A673 (cell line): ENCODE measurements around the gene FAM110C. TPM values are rescaled to one million over a fixed set of nuclear protein-coding genes. Genes with fewer than 3 reads are reported as not detected.

Experiments
- Bru-seq: library from RNA; stranded (reverse); fragments of 400-500 nt; gene quantifications from one replicate; lab custom pipeline; 2021; lab: Mats Ljungman, UMichigan
- BruChase-seq, 2 experiments: library from RNA; stranded (reverse); fragments of 400-500 nt; gene quantifications; one replicate each; lab custom pipeline; 2021; lab: Mats Ljungman, UMichigan
- BruUV-seq: library from RNA; stranded (reverse); fragments of 400-500 nt; replicated peaks from 2 replicates; lab custom pipeline; 2021; lab: Mats Ljungman, UMichigan
- CTCF ChIA-PET: fragments of 300-600 bp; sonication (Branson Sonifier 250); formaldehyde crosslinking; loops from one replicate; lab custom pipeline; 2022; ENCODE audit warnings: antibody characterized with exemption; lab: Charles Lee
- POLR2A ChIA-PET: fragments of 300-600 bp; sonication (Branson Sonifier 250); formaldehyde crosslinking; loops from one replicate; lab custom pipeline; 2022; ENCODE audit warnings: antibody characterized with exemption; ENCODE audit not compliant: low non-redundant PET; lab: Charles Lee
- DNase-seq: peaks from one replicate; pipeline ENCODE4 v3.0.0-alpha.2; 2015; ENCODE audit warnings: low spot score
- H3K27ac ChIP-seq: fragments of 200-600 bp; sonication (generic); 2 replicates; pipeline ENCODE4 v1.5.1; 2016; ENCODE audit warnings: mixed run types, low read depth, mild to moderate bottlenecking, mixed read lengths, antibody characterized with exemption, low read length; ENCODE audit not compliant: poor library complexity, severe bottlenecking
- H3K27me3 ChIP-seq: fragments of 200-600 bp; sonication (generic); replicated peaks from 2 replicates; pipeline ENCODE4 v1.6.1; 2017; ENCODE audit warnings: mixed run types, low read depth, mild to moderate bottlenecking, mixed read lengths, antibody characterized with exemption, low read length; ENCODE audit not compliant: insufficient read depth, poor library complexity
- H3K36me3 ChIP-seq: fragments of 200-600 bp; sonication (generic); 2 replicates; pipeline ENCODE4 v1.6.1; 2016; ENCODE audit warnings: mixed run types, mild to moderate bottlenecking, mixed read lengths, antibody characterized with exemption, low read length; ENCODE audit not compliant: insufficient read depth, poor library complexity, severe bottlenecking
- H3K4me1 ChIP-seq: fragments of 200-600 bp; sonication (generic); 2 replicates; pipeline ENCODE4 v1.6.1; 2017; ENCODE audit warnings: mixed run types, mild to moderate bottlenecking, mixed read lengths, antibody characterized with exemption, low read length; ENCODE audit not compliant: insufficient read depth, poor library complexity, severe bottlenecking
- H3K4me3 ChIP-seq: fragments of 200-600 bp; sonication (generic); 2 replicates; pipeline ENCODE4 v1.5.1; 2016; ENCODE audit warnings: low read depth, mixed run types, mild to moderate bottlenecking, mixed read lengths, low read length; ENCODE audit not compliant: poor library complexity, severe bottlenecking
- H3K9me3 ChIP-seq: fragments of 200-600 bp; sonication (generic); 2 replicates; pipeline ENCODE4 v1.6.1; 2016; ENCODE audit warnings: mixed run types, low read depth, mild to moderate bottlenecking, mixed read lengths, antibody characterized with exemption, low read length; ENCODE audit not compliant: poor library complexity, severe bottlenecking
- CTCF ChIP-seq: fragments of 300-800, 200-600 bp; sonication (generic); conservative IDR thresholded peaks from 2 replicates; pipeline ENCODE4 v1.5.1; 2017; ENCODE audit warnings: low read depth, mild to moderate bottlenecking, antibody characterized with exemption, low read length, moderate library complexity, mixed read lengths
- EZH2 ChIP-seq: fragments of 200-600 bp; sonication (generic); IDR thresholded peaks from 2 replicates; pipeline ENCODE4 v1.6.1; 2017; ENCODE audit warnings: borderline replicate concordance, low read depth, mild to moderate bottlenecking, mixed read lengths, antibody characterized with exemption, low read length; ENCODE audit not compliant: poor library complexity, severe bottlenecking
- intact Hi-C: fragments of 100-400 bp; cut with micrococcal nuclease; formaldehyde crosslinking; loops from one replicate; pipeline ENCODE4 v1.10.0; 2022; ENCODE audit not compliant: unreplicated experiment
- long read RNA-seq: library from polyadenylated mRNA; stranded (forward); transcript quantifications from one replicate; pipeline ENCODE4 v2.0.0, GENCODE V29; 2022
- total RNA-seq: library from RNA; stranded (reverse); gene quantifications from 2 replicates; pipeline ENCODE4 v1.2.3, GENCODE V29; 2021

The FAM110C gene
- total RNA-seq, result 1.2 and 2.6 TPM in 2 replicates
- percentile 46 among the genes with signal in this experiment for Bru-seq, nascent RNA
- BruChase-seq, experiment 1, labeled RNA remaining after a 2-hour chase, result percentile 62 among the genes with signal in this experiment
- percentile 32 among the genes with signal in this experiment for BruChase-seq, experiment 2, labeled RNA remaining after a 6-hour chase
- long read RNA-seq, partial matches to known transcripts, result 0 of 4 reads
- long read RNA-seq, other reads (novel, unspliced or antisense), result 2 of 4 reads

GRCh38 chr2:46471-47345 is at the start of gene FAM110C:
FAM110C (minus strand) TSS chr2:46505; CDS start chr2:46385, 120 bp downstream.
- Histone ChIP-seq H3K27ac (peak within 1 kb of the TSS; percentile 28), H3K27me3 (peaks cover 46% of the 10 kb centered on the region), H3K36me3 (no peaks in the 10 kb centered on the region), H3K4me1 (no peaks in the 10 kb centered on the region), H3K9me3 (no peaks in the 10 kb centered on the region), H3K4me3 (peak within 1 kb of the TSS; percentile 51)
- POLR2A ChIA-PET, result no interaction called here
- DNase-seq, result no peak
- CTCF ChIA-PET, result no interaction called here
- intact Hi-C loops, result no loop called here
- no TSS peak for BruUV-seq
- TF ChIP-seq EZH2 (no peak), CTCF (no peak)

GRCh38 chr2:92326-92725 is 46.0 kb upstream of the FAM110C start:
- Histone ChIP-seq H3K4me1 (no peaks in the 10 kb centered on the region), H3K27me3 (no peaks in the 10 kb centered on the region), H3K36me3 (no peaks in the 10 kb centered on the region), H3K4me3 (no peak overlapping the region), H3K27ac (no peak overlapping the region), H3K9me3 (no peaks in the 10 kb centered on the region)
- TF ChIP-seq CTCF (no peak), EZH2 (no peak)
- intact Hi-C loops, result no loop called here
- ChIA-PET CTCF (no interaction called here), POLR2A (no interaction called here)
- BruUV-seq, result no TSS peak
- no peak for DNase-seq

- Histone ChIP-seq H3K27ac (no peak overlapping the region), H3K36me3 (no peaks in the 10 kb centered on the region), H3K4me3 (no peak overlapping the region), H3K9me3 (no peaks in the 10 kb centered on the region), H3K4me1 (no peaks in the 10 kb centered on the region), H3K27me3 (no peaks in the 10 kb centered on the region)
- intact Hi-C loops, result no loop called here
- no TSS peak for BruUV-seq
- ChIA-PET CTCF (no interaction called here), POLR2A (no interaction called here)
- no peak for DNase-seq
- TF ChIP-seq EZH2, result no peak
- no peak for TF ChIP-seq CTCF
These were observed 44.5 kb upstream of the FAM110C start for GRCh38 chr2:90645-91312.
